Fibroblast of gingiva (primary cell): ENCODE data around the gene ARHGEF12.

Source experiments
- DNase-seq: peaks from one replicate; pipeline ENCODE4 v3.0.0-alpha.2; 2011; ENCODE audit warnings: low read depth

Gene ARHGEF12

GRCh38 chr11:120342678-120343077 lies 6.5 kb downstream of the ARHGEF12 start:
- DNase-seq, result no peak

- DNase-seq, result no peak
Measured at GRCh38 chr11:120343429-120343828, 7.2 kb downstream of the ARHGEF12 start.

GRCh38 chr11:120344302-120345004 lies 8.2 kb downstream of the ARHGEF12 start:
- DNase-seq, result no peak

- no peak for DNase-seq
Measured at GRCh38 chr11:120346233-120346632, 10.0 kb downstream of the ARHGEF12 start.

- no peak for DNase-seq
Measured at GRCh38 chr11:120350637-120351036, 14.4 kb downstream of the ARHGEF12 start.

GRCh38 chr11:120352405-120352804 lies 16.2 kb downstream of the ARHGEF12 start:
- no peak for DNase-seq

GRCh38 chr11:120354068-120354467 lies 17.9 kb downstream of the ARHGEF12 start:
- DNase-seq, result no peak

GRCh38 chr11:120354779-120355178 lies 18.6 kb downstream of the ARHGEF12 start:
- DNase-seq, result no peak

GRCh38 chr11:120357620-120358019 lies 21.4 kb downstream of the ARHGEF12 start:
- DNase-seq, result no peak

- DNase-seq, result no peak
Measured at GRCh38 chr11:120358729-120359128, 22.5 kb downstream of the ARHGEF12 start.

GRCh38 chr11:120363436-120363835 lies 27.2 kb downstream of the ARHGEF12 start:
- DNase-seq, result no peak

GRCh38 chr11:120365512-120365911 lies 29.3 kb downstream of the ARHGEF12 start:
- DNase-seq, result no peak

- DNase-seq, result no peak
Measured at GRCh38 chr11:120372296-120372695, 36.1 kb downstream of the ARHGEF12 start.

- no peak for DNase-seq
Measured at GRCh38 chr11:120375076-120375475, 38.9 kb downstream of the ARHGEF12 start.

- DNase-seq, result no peak
Measured at GRCh38 chr11:120376547-120377182, 40.5 kb downstream of the ARHGEF12 start.

GRCh38 chr11:120378474-120378873 lies 42.3 kb downstream of the ARHGEF12 start:
- no peak for DNase-seq

GRCh38 chr11:120381401-120381800 lies 45.2 kb downstream of the ARHGEF12 start:
- DNase-seq, result no peak

- DNase-seq, result no peak
Measured at GRCh38 chr11:120383518-120384155, 47.4 kb downstream of the ARHGEF12 start.

- peak; percentile 56 for DNase-seq
Measured at GRCh38 chr11:120384476-120384875, 48.3 kb downstream of the ARHGEF12 start.

GRCh38 chr11:120385110-120385509 lies 48.9 kb downstream of the ARHGEF12 start:
- DNase-seq, result no peak

- DNase-seq, result no peak
Measured at GRCh38 chr11:120385655-120386054, 49.4 kb downstream of the ARHGEF12 start.

GRCh38 chr11:120386318-120386717 lies 50.1 kb downstream of the ARHGEF12 start:
- DNase-seq, result no peak

GRCh38 chr11:120386774-120387371 lies 50.7 kb downstream of the ARHGEF12 start:
- no peak for DNase-seq
